WI38 (cell line): ENCODE data around the gene TXNIP.

Experiments used
- H3K4me3 ChIP-seq: 2 replicates; pipeline ENCODE4 v1.5.1; 2011; ENCODE audit warnings: low read depth, mild to moderate bottlenecking, control low read depth, low read length
- TF ChIP-seq, protein P1 (sequence below): IDR thresholded peaks from 2 replicates; pipeline ENCODE4 v1.5.1; 2012; ENCODE audit warnings: low read depth, mild to moderate bottlenecking, control low read depth, low read length

TXNIP gene

DNA sequence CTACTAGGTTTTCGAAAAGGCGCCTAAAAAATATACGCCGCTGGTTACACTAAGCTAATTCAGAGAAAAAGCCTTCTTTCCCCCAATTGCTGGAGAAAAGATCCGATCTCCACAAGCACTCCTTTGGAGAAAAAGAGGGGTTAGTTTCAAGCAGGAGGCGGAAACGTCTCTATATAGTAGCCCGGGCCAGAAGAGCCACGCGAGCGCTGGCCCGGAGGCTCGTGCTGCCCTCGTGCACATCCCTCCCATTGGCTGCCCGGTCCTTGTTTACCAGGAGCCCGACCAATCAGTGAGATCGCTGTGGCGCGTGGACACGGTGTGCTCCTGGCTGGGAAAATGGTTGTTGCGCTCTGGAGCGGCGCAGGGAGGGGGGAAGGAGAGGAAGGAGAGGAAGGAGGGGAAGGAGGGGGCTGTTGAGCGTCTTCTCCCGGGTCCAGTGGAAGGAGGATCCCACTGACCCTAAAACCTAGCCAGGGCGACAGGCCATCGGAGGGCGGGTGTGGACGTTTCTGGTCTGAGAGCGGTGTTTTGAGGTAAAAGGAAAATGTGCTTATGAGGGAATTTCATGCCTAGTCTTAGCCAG, at the start of gene TXNIP:
Gene TXNIP, minus strand, starts transcription at position 147 of the 583 bp plus-strand sequence. CDS start 313 bp downstream, outside the sequence.
- TF ChIP-seq, protein P1, sequence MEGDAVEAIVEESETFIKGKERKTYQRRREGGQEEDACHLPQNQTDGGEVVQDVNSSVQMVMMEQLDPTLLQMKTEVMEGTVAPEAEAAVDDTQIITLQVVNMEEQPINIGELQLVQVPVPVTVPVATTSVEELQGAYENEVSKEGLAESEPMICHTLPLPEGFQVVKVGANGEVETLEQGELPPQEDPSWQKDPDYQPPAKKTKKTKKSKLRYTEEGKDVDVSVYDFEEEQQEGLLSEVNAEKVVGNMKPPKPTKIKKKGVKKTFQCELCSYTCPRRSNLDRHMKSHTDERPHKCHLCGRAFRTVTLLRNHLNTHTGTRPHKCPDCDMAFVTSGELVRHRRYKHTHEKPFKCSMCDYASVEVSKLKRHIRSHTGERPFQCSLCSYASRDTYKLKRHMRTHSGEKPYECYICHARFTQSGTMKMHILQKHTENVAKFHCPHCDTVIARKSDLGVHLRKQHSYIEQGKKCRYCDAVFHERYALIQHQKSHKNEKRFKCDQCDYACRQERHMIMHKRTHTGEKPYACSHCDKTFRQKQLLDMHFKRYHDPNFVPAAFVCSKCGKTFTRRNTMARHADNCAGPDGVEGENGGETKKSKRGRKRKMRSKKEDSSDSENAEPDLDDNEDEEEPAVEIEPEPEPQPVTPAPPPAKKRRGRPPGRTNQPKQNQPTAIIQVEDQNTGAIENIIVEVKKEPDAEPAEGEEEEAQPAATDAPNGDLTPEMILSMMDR, result no peak
- H3K4me3 ChIP-seq, result peak within 1 kb of the TSS; percentile 100

DNA sequence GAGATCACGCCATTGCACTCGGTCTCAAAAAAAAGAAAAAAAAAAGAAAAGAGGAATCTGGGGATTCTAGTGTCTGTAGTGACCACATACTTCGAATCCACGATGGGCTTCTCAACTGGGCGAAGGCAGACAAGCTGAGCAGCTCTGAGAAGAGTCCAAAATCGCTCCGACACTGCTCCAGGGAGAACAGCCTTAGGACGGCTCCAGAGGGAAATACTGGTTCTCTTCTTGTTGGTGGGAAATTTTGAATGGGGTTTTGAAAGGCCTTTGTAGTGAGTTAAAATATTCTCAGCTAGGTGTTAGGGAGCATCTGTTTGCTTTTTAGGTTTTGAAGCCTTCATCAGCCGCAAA, 43.4 kb upstream of the TXNIP start:
- no peak overlapping the region for H3K4me3 ChIP-seq
- TF ChIP-seq, protein P1, result no peak

- peak overlapping the region; percentile 69 for H3K4me3 ChIP-seq
- TF ChIP-seq, protein P1, result no peak
Measured at GRCh38 chr1:146036965-146037646, 40.7 kb upstream of the TXNIP start.

DNA sequence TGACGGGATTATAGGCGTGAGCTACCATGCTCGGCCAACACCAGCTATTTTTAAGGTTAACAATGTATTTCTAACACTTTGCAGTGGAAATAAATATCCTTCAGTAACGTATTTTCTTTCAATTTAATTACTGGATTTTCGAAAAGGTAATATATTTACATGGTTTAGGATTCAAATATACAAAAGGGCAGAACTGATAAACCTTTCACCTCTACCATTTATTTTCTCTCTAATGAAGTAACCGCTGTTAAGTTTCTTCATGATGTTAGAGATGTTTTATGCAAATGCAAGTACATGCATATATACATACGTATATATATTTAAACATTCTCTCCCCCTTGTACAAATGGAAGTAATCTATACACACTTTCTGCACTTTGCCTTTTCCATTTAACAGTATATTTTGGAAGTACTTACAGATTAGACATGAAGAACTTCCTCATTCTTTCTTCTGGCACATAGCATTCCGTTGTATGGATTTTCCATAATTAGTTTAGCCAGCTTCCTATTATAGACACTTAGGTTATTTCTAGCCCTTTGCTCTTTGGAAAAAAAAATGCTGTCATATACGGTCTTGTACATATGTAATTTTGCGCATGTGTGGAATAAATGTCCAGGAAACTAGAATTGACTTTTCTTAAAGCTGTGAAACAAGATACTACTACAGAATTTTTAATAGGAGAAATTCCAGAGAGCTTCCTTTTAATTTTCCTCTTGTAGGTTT, 40.0 kb upstream of the TXNIP start:
- H3K4me3 ChIP-seq, result peak overlapping the region; percentile 55
- TF ChIP-seq, protein P1, result no peak

- H3K4me3 ChIP-seq, result peak overlapping the region; percentile 32
- TF ChIP-seq, protein P1, result no peak
Measured at GRCh38 chr1:146035048-146035423, 38.7 kb upstream of the TXNIP start.

- H3K4me3 ChIP-seq, result no peak overlapping the region
- TF ChIP-seq, protein P1, result no peak
Measured at GRCh38 chr1:146032631-146033219, 36.3 kb upstream of the TXNIP start.
